ENCODE measurements around the gene L3MBTL4.

GRCh38 chr18:6340121-6340520 lies 74.6 kb downstream of the L3MBTL4 start:
- TF ChIP-seq POLR2A (IDR thresholded peaks at IDR 0.05) (no peak), CTCF (IDR thresholded peaks at IDR 0.05) (no peak)
